HG03354 (cell line): Measurements from ENCODE around the gene ANO1.

Experiments used
- ATAC-seq: cut with Tn5 transposase; IDR thresholded peaks from one replicate; pipeline ENCODE4 v1.9.1; 2021; ENCODE audit warnings: mild to moderate bottlenecking; ENCODE audit not compliant: unreplicated experiment, poor library complexity, severe bottlenecking

ANO1 gene

GRCh38 chr11:70068950-70069349 is 9.2 kb upstream of the ANO1 start:
- no peak for ATAC-seq

- ATAC-seq, result no peak
These were observed 7.4 kb upstream of the ANO1 start for GRCh38 chr11:70070706-70071105.

GRCh38 chr11:70071996-70072395 is 6.1 kb upstream of the ANO1 start:
- no peak for ATAC-seq

- no peak for ATAC-seq
These were observed 5.7 kb upstream of the ANO1 start for GRCh38 chr11:70072461-70072860.

- ATAC-seq, result no peak
These were observed 5.0 kb upstream of the ANO1 start for GRCh38 chr11:70072861-70073755.

GRCh38 chr11:70073871-70074371 is 4.2 kb upstream of the ANO1 start:
- no peak for ATAC-seq

- no peak for ATAC-seq
These were observed 3.4 kb upstream of the ANO1 start for GRCh38 chr11:70074746-70075145.

GRCh38 chr11:70075836-70076235 is 2.3 kb upstream of the ANO1 start:
- ATAC-seq, result no peak

GRCh38 chr11:70076461-70076931 is 1.6 kb upstream of the ANO1 start:
- ATAC-seq, result no peak

- no peak for ATAC-seq
These were observed 564 bp upstream of the ANO1 start for GRCh38 chr11:70077411-70078094.

- no peak for ATAC-seq
These were observed 882 bp downstream of the ANO1 start for GRCh38 chr11:70078781-70079616.

- ATAC-seq, result no peak
These were observed 1.6 kb downstream of the ANO1 start for GRCh38 chr11:70079691-70080090.

GRCh38 chr11:70080763-70081162 is 2.6 kb downstream of the ANO1 start:
- no peak for ATAC-seq

- no peak for ATAC-seq
These were observed 4.7 kb downstream of the ANO1 start for GRCh38 chr11:70082829-70083228.

- ATAC-seq, result no peak
These were observed 6.2 kb downstream of the ANO1 start for GRCh38 chr11:70084046-70084984.

- no peak for ATAC-seq
These were observed 8.0 kb downstream of the ANO1 start for GRCh38 chr11:70085815-70086769.

GRCh38 chr11:70087446-70088167 is 9.5 kb downstream of the ANO1 start:
- ATAC-seq, result no peak
